Hematopoietic multipotent progenitor cell treated with erythropoietin and hydrocortisone succinate and interleukin-3 and kit ligand, for 17 days (in vitro differentiated cells): ENCODE measurements around the gene TMPRSS5.

Source experiments
- DNase-seq: peaks from one replicate; pipeline ENCODE4 v3.0.0-alpha.2; 2015; ENCODE audit warnings: low spot score

TMPRSS5 gene

DNA sequence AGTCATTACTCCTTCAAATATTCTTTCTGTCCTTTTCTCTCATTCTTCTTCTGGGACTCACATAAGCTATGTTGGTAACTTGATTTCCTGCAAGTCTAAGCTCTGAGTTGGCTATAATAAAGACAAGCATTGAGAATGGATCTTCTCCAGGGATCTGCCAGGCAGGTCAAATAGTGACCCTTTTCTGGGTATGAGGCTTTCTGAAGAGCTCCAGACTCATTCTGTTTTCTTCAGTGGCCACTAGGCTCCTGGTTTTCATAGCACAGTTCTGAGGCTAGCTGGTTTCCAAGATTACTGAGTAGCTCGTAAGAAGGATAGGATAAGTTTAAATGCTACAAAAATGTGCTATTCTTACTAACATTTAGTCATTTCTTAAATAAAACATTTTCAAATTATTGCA is 38.3 kb downstream of the TMPRSS5 start:
- no peak for DNase-seq

- DNase-seq, result no peak
Observed at GRCh38 chr11:113666584-113666983, 39.5 kb downstream of the TMPRSS5 start.

- no peak for DNase-seq
Observed at GRCh38 chr11:113664981-113665710, 41.0 kb downstream of the TMPRSS5 start.

DNA sequence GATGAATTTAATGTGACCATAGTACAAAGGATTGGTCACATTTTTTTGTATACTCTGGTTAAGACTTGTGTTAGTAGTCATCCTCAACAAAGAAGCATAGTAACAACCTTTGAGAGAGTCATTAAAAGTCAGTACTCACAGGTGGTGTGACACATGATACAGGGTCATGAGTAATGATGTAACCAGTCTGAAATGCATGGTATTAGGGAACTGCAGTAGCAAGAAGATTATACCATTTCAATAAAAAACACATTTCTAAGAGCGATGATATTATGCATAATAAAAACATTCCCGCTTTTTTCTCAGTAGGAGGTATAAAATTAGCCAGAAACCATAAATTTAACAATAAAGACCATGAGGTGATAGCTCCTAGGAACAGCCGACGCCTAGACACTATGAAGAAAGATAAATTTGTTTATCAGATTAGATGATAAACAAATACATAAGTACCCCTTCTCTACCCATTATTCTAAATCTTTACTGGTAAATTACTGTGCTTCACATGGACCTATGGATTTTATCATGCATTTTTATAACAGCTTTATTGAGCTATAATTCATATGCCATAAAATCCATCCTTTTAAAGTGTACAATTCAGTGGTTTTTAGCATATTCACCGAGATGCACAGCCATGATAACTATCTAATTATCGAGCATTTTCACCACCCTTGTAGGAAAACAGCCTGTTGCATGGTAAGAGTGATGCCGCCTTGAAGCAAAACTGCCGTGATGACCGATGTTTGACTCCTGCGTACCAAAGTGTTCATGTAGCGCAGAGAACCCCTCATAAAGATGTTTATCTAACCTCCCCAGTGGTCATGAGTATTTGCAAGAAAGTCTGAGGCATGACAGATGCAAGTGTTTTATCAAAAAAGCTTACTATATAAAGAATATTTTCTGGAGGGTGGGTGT is 41.8 kb downstream of the TMPRSS5 start:
- no peak for DNase-seq

GRCh38 chr11:113663567-113663966 is 42.5 kb downstream of the TMPRSS5 start:
- no peak for DNase-seq

GRCh38 chr11:113655771-113656170 is 50.3 kb downstream of the TMPRSS5 start:
- DNase-seq, result no peak

DNA sequence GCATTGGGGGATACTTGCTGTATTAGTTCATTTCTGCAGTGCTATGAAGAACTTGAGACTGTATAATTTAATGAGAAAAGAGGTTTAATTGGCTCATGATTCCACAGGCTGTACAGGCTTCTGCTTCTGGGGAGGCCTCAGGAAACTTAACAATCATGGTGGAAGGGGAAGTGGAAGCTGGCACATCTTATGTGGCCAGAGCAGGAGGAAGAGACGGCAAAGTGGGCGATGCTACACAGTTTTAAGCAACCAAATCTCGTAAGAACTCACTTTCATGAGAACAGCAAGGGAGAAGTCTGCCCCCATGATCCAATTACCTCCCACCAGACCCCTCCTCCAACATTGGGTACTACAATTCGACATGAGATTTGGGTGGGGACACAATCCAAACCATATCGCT is 55.1 kb downstream of the TMPRSS5 start:
- no peak for DNase-seq

GRCh38 chr11:113649311-113649710 is 56.8 kb downstream of the TMPRSS5 start:
- DNase-seq, result no peak

DNA sequence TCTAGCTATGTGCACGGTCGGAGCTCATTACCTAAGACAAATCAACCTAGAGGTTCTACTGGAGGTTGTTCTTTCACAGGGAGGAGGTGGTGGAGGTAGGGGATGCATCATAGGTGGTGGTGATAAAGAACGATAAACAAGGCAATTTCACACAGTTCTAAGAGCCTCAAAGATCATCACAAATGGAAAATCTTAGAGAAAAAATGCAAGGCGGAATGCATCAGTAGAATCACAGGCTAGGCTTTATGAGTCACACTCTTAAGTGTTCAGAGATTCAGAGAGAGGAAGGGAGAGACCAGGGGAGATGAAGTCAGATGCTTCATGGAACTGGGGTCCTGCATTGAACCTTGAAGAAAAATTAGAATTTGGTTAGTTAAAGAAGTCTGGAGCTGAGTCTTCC is 58.3 kb downstream of the TMPRSS5 start:
- no peak for DNase-seq

DNA sequence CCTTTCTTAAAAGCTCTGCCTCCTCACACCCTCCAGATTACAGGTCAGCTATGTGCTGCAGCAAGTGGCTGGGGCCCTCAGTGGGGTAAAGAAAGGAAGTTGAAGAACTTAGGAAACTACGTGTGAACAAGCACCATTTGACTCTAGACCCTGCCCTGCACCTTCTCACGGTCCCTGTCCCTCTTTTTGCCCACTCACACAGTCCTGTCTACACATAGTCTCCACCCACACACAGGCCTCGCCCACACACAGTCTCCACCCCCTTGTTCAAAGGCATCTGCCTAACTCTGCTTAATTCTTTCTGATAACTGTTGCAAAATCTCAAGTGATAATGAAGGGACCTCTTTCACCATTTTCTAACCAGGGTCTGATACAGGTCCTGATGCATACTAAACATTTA is 59.0 kb downstream of the TMPRSS5 start:
- DNase-seq, result no peak

GRCh38 chr11:113645593-113646349 is 60.3 kb downstream of the TMPRSS5 start:
- DNase-seq, result no peak

- DNase-seq, result no peak
Observed at GRCh38 chr11:113644605-113645004, 61.5 kb downstream of the TMPRSS5 start.

- DNase-seq, result no peak
Observed at GRCh38 chr11:113643701-113644100, 62.4 kb downstream of the TMPRSS5 start.

GRCh38 chr11:113643006-113643585 is 63.0 kb downstream of the TMPRSS5 start:
- no peak for DNase-seq

DNA sequence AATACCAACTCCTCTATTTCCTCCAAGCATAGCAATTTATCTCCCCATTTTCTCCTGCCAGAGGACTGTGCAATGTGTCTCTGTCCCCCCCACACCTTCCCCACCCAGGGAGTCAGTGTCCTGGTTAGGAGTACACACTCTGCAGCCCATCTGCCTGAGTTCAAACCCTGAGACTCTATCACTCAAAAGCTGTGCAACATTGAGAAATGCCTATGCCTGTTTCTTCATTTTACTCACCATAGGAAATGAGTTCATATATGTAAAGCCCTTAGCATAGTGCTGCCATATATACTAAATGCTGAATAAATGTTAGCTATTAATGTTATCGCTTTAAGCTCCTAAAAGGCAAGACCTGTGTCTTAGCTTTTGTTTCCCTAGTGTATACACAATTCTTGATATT is 64.0 kb downstream of the TMPRSS5 start:
- no peak for DNase-seq

- no peak for DNase-seq
Observed at GRCh38 chr11:113638376-113638775, 67.7 kb downstream of the TMPRSS5 start.

GRCh38 chr11:113637636-113638035 is 68.5 kb downstream of the TMPRSS5 start:
- DNase-seq, result no peak
